RCC 7860 (cell line): ENCODE data around the gene RITA1.

Experiments used
- DNase-seq: peaks from one replicate; pipeline ENCODE4 v3.0.0-alpha.2; 2015; ENCODE audit warnings: low spot score
- FAIRE-seq: peaks from 2 replicates; lab custom pipeline; 2012; peaks lifted over from hg19 to GRCh38; lab: Jason Lieb, UNC

The RITA1 gene

DNA sequence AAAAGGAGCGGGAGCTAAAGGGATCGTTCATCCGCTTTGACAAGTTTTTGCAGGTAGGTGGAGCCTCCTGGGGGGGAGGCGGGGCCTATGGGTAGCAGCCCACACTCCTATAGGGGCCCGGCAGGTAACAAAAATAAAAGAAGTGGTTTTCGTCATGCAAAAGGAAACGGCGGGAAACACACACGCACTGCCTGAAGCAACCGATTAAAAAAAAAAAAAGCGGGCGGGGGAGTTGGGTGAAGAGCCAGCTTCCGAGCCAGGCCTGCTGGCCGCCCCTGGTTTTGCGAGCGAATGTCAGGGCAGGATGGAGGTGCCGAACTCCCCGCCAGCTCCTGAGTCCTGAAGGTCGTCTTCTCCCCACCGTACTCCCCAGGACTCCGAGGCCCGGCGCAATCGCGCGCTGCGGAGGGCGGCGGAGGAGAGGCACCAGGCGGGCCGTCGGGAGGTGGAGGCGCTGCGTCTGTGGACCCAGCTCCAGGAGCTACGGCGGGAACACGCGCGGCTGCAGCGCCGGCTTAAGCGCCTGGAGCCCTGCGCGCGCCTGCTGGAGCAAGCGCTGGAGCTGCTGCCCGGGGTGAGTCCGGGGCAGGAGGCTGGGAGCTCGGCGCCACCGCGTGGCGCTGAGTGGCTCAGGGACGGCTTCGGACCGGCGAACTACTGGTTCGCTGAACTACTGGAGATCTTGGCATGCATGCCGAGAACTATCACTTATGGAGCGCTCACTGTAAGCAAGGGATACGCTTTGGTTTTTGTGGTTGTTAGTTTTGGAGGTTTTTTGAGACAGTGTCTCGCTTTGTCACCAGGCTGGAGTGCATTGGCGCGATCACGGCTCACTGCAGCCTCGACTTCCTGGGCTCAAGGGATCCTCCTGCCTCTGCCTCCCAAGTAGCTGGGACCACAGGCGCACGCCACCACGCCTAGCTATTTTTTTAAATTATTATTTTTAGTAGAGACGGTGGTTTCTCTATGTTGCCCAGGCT lies 32.4 kb upstream of the RITA1 start:
- FAIRE-seq (no peak), DNase-seq (peak; percentile 52)

DNA sequence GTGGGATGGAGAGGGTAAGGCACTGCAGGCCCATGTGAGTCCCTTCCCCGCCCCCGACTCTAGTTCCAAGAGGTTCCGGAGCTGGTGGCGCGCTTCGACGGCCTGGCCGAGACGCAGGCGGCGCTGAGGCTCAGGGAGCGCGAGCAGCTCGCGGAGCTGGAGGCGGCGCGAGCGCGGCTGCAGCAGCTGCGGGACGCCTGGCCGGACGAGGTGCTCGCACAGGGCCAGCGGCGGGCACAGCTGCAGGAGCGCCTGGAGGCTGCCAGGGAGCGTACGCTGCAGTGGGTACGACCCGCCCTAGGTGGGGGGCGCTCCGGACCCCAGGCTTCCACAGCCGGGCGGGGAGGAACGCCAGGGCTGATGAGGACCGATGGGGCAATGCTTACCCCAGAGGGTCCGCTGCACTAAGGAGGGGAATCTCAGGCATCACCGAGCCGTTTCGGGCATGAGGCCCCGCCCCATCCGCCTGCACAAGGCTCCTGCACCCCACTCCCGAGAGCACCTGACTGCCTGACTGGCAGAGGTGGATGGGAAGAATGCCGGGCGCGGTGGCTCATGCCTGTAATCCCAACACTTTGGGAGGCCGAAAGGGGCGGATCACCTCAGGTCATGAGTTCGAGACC lies 31.1 kb upstream of the RITA1 start:
- no peak for FAIRE-seq
- DNase-seq = no peak

DNA sequence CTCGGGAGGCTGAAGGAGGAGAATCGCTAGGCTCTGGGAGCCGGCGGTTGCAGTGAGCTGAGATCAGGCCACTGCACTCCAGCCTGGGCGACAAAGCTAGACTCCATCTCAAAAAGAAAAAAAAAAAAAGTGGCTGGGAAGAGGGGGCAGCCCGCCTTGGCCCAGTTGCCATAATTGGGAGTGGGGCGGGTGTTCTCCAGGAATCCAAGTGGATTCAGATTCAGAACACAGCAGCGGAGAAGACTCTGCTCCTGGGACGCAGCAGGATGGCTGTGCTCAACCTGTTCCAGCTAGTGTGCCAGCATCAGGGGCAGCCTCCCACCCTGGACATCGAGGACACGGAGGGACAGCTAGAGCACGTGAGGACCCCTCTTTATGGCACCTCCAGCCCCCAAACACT lies 30.5 kb upstream of the RITA1 start:
- FAIRE-seq (no peak), DNase-seq (no peak)

DNA sequence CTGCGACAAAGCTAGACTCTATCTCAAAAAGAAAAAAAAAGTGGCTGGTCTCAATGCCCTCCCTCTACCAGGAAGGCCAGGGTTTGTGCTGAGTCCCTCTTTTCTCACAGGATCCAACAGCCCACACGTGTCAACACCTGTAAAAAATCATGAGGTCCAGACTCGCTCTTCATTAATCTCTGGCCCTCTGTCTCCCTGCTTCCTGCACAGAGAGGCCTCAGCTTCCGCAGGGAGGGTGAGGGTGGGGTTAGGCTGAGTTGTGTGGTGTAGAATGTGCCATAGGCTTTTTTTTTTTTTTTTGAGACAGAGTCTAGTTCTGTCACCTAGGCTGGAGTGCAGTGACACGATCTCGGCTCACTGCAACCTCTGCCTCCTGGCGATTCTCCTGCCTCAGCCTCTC lies 29.9 kb upstream of the RITA1 start:
- DNase-seq = no peak

DNA sequence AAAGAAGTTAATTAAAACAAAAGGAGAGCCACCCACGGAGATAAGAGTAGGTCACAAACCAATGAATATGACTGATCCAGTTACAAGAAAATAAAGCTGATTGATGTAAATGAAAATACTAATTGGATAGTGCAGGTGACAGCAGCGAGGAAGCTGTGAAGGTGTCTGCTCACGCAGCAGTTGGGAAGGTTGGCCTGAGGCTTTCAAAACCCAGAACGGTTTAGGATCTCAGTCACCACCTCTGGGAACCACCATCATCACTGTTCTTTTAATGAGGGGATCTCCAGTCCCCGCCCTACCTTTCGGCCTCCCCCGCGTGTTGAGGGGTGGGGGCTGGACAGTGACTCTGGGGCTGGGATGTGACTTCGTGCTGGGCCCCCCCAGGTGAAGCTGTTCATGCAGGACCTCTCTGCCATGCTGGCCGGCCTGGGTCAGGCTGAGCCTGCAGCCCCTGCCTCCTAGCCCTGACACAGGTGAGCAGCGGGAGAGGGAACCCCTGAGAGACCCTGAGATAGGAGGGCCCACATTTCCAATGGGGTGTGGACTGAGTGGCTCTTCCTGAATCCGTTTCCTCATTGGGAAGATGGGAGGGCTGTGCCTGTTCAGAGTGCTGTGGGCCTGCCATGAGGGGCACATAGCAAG lies 28.2 kb upstream of the RITA1 start:
- FAIRE-seq = no peak
- DNase-seq = no peak

More for the DNA sequence above, 29.9 kb upstream of the RITA1 start:
- no peak for FAIRE-seq

DNA sequence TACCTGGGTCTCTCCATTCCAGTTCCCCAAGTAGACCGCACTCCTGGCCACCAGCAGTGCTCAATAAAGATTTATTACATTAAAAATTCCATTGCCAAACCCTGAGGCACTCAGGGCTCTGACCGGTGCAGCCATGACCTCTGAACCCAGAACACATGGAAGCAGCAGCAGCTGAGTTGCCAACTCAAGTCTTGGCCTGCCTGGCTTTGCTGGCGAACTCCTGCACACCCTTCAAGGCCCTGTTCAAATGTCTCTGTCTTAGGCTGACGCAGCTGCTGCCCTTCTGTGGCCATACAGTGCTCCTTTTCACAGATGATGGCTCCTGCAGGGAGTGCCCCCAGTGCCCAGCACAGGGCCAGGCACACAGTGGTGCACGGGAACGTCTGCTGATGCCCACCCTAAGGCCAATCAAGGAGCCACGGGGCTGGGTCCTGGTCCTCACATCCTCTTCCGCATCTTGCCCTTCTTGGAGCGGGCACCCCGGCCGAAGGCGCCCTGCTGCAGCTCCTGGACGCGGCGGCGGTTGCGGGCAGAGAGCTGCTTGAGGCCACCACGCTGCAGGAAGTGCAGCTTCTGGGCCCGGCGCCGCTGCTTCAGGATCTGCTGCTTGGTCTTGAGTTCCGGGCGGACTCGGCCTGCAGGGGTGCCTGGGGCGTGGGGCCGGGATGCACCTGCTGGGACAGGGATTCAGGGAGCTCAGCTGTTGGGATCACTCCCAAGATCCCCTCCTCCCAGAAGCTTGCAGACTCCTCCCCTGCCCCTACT lies 26.9 kb upstream of the RITA1 start:
- DNase-seq (no peak), FAIRE-seq (no peak)

DNA sequence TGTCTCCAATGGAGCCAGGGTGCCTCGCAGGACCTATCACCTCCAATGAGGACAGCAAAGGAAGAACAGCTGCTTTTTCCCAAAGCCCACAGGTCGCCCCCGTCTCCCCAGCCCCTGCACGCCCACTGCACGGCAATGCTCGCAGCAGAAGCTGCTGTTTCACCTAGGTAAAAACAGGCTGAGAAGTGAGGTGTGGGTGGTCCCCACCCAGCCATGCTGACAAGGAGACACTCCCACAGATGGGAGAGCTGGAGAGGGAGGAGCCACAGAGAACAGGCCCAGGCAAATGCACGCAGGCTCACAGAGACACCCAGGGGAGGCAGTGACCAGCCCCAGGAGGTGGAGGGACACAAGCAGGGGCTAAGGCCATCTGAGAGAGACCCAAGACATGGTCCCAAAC lies 25.6 kb upstream of the RITA1 start:
- FAIRE-seq = no peak

DNA sequence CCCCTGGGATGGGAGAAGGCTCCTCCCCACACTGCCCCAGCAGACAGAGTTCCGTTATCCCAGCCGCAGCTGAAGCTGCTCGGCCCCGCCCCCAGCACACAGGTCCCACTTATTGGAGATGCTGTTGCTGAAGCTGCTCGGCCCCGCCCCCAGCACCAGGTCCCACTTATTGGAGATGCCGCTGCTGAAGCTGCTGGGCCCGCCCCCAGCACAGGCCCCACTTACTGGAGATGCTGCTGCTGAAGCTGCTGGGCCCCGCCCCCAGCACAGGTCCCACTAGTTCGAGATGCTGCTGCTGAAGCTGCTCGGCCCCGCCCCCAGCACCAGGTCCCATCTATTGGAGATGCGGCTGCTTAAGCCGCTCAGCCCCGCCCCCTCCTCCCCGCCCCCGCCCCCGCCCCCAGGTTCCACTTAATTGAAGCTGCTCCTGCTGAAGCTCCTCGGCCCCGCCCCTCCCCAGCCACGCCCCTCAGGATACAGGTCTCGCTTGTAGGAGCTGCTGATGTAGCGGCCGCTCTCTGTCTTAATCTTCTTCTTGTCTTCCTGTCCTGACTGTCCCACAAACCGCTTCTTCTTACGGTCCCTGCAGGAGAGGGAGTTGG lies 24.0 kb upstream of the RITA1 start:
- no peak for FAIRE-seq
- no peak for DNase-seq

More for the DNA sequence above, 25.6 kb upstream of the RITA1 start:
- no peak for DNase-seq

DNA sequence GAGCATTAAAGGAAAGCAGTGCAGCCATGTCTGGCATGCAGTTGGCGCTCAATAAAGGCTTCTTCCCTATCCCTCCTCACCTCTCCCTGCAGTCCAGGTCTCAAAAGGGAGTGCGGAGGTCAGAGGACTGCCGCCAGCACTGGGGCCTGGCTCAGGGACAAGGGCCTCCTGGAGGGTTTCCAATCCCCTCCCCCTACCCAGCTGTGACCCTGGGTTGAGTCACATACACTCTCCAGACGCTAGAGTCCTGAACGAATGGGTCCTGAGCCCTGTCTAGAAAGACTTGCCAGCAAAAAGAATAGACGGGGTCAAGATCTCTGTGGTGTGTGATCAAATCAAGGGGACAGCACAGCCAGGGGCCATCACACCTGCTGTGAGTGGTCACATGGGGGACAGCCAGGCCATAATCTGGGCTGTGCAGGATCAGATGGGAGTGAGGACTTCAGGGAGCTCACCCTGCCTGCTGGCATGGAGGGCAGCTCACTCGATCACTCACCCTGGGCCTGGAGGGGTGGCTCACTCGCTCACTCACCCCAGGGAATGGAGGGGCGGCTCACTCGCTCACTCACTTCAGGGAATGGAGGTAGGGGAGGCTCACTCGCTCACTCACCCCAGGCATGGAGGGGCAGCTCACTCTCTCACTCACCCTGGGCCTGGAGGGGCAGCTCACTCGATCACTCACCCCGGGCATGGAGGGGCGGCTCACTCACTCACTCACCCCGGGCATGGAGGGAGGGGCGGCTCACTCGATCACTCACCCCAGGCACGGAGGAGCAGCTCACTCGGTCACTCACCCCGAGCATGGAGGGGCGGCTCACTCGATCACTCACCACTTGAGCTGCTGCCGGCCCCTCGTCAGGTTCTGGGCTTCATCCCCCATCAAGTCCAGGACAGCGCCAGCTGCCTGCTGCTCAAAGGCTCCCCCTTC lies 23.2 kb upstream of the RITA1 start:
- FAIRE-seq = no peak
- peak; percentile 35 for DNase-seq

DNA sequence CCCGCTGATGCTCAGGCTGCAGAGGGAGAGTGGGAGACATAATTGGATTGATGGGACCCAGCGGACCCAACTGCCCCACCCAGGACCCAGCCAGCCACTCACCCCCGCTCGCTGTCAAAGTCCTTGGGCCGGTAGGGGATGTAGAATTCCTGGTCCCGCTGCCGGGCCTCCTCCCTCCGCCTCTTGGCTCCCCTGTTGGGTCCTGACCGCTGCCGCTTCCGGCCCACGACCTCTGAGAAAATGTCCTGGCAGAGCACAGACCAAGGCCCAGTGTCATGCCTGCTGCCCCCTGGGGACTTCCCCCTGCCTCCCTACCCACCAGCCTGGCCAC lies 22.5 kb upstream of the RITA1 start:
- FAIRE-seq (no peak), DNase-seq (no peak)

DNA sequence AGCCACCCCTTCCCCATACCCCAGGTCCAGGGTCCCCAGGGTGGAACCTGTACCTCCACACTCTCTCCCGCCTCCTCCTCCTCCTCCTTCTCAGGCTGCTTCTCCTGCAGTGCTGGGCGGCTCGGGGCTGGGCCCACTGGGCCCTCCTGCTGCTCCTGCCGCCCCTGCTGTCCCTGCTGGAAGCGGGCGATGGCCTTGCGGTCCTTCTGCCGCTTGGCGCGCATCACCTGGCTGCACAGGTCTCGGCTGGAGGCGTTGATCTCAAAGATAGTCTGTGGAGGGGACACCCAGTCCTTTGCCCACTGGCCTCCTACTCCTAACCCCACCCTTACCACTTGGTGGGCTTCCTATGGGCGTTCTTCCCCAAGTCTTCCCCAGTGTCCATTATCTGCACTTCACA lies 21.5 kb upstream of the RITA1 start:
- FAIRE-seq (no peak), DNase-seq (no peak)

DNA sequence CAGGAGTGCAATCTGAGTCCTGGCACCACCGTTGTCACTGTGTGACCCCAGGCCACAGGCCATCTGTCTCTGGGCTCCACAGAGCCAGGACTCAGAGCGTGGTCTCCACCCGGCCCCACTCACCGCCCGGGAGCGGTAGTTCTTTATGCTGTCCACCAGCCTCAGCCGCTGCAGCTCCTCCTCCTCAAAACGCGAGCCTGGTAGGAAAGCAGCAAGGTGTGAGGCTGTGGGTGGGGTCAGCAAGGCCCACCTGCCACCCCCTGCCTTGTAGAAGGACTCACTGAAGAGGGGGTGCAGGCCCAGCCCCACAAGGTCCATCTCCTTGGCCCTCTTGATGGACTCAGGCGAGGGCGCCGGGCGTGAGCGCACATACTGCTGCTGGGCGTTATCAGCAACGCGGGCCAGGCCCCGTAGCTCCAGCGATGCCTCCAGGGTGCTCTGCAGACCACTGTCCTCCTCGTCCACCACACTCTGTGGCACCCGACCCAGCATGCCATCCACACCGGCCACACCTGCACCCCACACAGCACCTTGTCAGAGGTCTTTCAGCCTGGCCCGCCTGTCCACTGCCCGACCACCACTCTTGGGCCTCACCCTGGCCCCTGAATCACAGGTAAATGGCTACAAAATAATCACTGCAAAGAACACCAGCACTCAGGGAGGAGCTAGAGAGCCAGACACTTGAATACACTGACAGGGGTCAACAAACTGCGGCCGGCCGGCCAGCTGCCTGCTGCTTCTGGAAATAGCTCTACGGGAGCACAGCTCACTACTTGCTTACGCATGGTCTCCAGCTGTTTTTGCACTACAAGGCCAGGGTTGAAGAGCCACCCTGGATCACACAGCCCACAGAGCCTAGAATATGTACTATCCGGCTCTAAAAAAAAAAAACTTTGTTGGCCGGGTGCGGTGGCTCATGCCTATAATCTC lies 19.7 kb upstream of the RITA1 start:
- no peak for DNase-seq
- FAIRE-seq = no peak

DNA sequence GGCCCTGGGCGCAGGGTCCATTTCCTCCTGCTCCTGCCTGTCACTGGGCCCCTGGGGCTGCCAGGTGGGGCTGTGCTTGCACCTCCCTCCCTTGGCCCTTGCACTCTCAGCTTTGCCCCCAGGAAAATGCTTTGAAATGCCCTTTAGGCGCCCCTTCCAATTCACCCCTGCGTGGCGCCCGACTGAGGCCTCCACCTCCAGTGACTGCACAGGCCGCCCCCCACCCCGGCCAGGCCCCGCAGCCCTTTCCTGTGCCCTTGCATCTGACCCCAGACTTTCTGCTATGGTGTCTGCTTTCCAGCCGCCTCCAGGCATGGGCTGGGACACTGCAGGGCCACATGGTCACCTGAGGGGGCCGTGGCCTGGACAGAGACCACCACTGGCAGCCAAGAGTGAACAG lies 17.7 kb upstream of the RITA1 start:
- no peak for FAIRE-seq

DNA sequence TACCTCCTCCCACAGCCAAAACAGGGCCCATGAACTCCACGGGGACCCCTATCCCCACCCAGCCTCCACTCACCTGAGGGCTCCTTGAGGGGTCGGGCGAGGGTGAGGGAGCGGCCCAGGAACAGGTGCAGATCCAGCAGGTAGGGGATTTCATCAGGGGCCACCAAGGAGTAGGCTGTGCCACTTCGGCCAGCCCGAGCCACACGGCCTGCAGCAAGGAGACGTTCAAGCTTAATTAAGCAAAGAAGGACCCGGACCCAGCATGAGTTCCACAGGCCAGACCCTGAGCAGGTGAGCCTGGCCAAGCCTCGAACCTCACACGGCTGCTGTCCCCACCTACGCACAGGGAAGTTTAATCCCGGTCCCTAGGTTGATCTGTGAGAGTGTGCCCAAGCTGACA lies 15.8 kb upstream of the RITA1 start:
- FAIRE-seq (no peak), DNase-seq (no peak)

More for the DNA sequence above, 17.7 kb upstream of the RITA1 start:
- no peak for DNase-seq

DNA sequence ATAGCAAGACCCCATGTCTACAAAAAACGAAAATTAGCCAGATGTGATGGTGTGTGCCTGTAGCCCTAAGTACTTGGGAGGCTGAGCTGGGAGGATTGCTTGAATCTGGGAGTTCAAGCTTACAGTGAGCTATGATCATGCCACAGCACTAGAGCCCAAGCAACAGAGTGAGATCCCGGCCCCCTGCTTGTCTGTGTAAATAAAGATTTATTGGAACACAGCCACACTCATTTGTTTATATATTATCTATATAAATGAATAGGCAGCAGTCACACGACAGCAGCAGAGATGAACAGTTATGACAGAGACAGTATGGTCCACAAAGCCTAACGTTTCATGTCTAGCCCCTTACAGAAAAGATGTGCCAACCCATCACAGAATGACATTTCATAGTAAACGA lies 15.1 kb upstream of the RITA1 start:
- DNase-seq (no peak), FAIRE-seq (no peak)

DNA sequence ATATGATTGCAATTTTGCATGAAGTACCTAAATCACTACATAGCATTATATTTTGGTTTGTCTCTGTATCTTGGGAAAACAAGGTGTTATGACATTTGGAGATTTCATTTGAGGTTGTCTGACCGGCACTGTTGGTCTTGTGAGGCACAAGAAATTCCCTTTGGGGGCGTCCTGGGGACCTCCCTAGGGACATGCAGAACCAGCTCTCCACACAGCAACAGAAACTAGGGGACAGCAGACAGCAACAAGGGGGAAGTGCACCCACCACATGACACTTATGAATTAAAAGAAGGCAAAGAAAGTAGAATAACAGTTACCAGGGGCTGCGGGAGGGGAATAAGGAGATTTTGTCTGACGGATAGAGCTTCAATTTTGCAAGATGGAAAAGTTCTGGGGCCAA lies 14.6 kb upstream of the RITA1 start:
- no peak for FAIRE-seq
- DNase-seq = no peak

DNA sequence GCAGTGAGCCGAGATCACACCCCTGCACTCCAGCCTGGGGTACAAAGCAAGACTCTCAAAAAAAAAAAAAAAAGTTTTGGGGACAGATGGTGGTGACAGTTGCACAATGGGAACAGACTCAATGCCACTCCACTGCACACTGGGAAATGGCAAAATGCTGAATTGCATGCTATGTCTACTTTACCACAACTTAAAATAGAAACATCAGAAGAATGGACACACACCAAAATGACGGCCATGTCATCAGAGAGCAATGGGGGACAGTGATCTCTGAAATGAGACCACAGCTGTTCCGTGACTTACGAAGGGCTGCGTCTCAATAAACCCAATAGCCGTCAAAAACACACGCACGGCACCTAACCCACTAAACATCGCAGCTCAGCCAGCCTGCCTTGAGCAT lies 14.0 kb upstream of the RITA1 start:
- DNase-seq (no peak), FAIRE-seq (no peak)

DNA sequence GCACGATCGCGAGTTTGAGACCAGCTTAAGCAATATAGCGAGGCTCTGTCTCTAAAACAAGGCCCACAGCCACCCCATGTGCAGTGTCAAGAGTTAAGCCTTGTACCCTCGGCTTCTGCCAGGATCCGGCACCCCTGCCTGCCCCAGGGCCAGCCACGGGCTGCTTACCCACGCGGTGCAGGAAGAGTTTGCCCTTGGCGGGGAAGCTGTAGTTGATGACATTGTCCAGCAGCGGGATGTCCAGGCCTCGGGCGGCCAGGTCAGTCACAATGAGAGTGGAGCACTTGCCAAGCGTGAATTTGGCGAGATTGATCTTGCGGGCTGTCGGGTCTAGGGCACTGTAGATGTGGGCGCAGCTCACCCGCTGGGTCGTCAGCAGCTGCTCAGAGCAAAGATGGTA lies 13.3 kb upstream of the RITA1 start:
- FAIRE-seq = no peak
- no peak for DNase-seq
